Measurements from ENCODE around the gene GMPR2. TPM values are rescaled to one million over a fixed set of nuclear protein-coding genes. Genes with fewer than 3 reads are reported as not detected.
"Not testable (repeated sequence)": the region's sequence is repeated elsewhere in the genome, so short reads cannot be mapped to it uniquely, and the experiment has no call there.

The GMPR2 gene
- polyA plus RNA-seq, 3 donors from 2014 or later, result 89.3 to 134 (median 96.0) TPM

- DNase-seq, result no peak
- peaks cover 68 to 88% of the 10 kb centered on the region in 2 donors for H3K4me1 Mint-ChIP-seq
- H3K27ac Mint-ChIP-seq, result peak overlapping the region; percentile 56 to 99 (median 87)
- peak overlapping the region; percentile 59 to 98 (median 95) for H3K4me3 Mint-ChIP-seq
- H3K36me3 Mint-ChIP-seq, result peaks cover 0 to 40% (median 26%) of the 10 kb centered on the region in 3 donors
- peaks cover 6 to 22% (median 16%) of the 10 kb centered on the region in 3 donors for H3K27me3 Mint-ChIP-seq (ENCODE audit: low read depth in 3 of 3)
- no peaks in the 10 kb centered on the region for H3K9me3 Mint-ChIP-seq
Measured at GRCh38 chr14:24240110-24240918, 7.6 kb downstream of the GMPR2 start.

- peak overlapping the region; percentile 88 to 99 (median 98) for H3K4me3 Mint-ChIP-seq
- H3K36me3 Mint-ChIP-seq, result peaks cover 0 to 30% (median 24%) of the 10 kb centered on the region in 3 donors
- DNase-seq, result peak; percentile 95 to 97 (median 96)
- peak overlapping the region; percentile 97 to 99 (median 99) for H3K27ac Mint-ChIP-seq
- H3K9me3 Mint-ChIP-seq, result no peaks in the 10 kb centered on the region
- H3K27me3 Mint-ChIP-seq (ENCODE audit: low read depth in 3 of 3), result peaks cover 6 to 21% (median 16%) of the 10 kb centered on the region in 3 donors
- H3K4me1 Mint-ChIP-seq, result peaks cover 67 to 83% of the 10 kb centered on the region in 2 donors
Measured at GRCh38 chr14:24241829-24242443, 9.2 kb downstream of the GMPR2 start.

GRCh38 chr14:24243336-24243836 is 10.7 kb downstream of the GMPR2 start:
- H3K27me3 Mint-ChIP-seq (ENCODE audit: low read depth in 3 of 3), result peaks cover 6 to 22% (median 20%) of the 10 kb centered on the region in 3 donors
- H3K4me3 Mint-ChIP-seq, result peak overlapping the region; percentile 88 to 99 (median 98)
- H3K4me1 Mint-ChIP-seq, result peaks cover 70 to 81% of the 10 kb centered on the region in 2 donors
- H3K27ac Mint-ChIP-seq, result peak overlapping the region; percentile 97 to 99 (median 99)
- H3K9me3 Mint-ChIP-seq, result no peaks in the 10 kb centered on the region
- H3K36me3 Mint-ChIP-seq, result peaks cover 0 to 15% (median 9%) of the 10 kb centered on the region in 3 donors
- DNase-seq, result no peak

GRCh38 chr14:24245350-24245749 is 12.6 kb downstream of the GMPR2 start:
- not testable (repeated sequence) for H3K36me3 Mint-ChIP-seq, H3K4me3 Mint-ChIP-seq
- H3K4me1 Mint-ChIP-seq, result peaks cover 50 to 61% of the 10 kb centered on the region in 2 donors

GRCh38 chr14:24246765-24247212 is 14.1 kb downstream of the GMPR2 start:
- Mint-ChIP-seq H3K9me3 (no peaks in the 10 kb centered on the region), H3K27ac (peak overlapping the region; percentile 91 to 99 (median 95)), H3K36me3 (peaks cover 4 to 8% (median 5%) of the 10 kb centered on the region in 3 donors), H3K27me3 (ENCODE audit: low read depth in 3 of 3) (peaks cover 5 to 16% (median 15%) of the 10 kb centered on the region in 3 donors), H3K4me3 (peak overlapping the region; percentile 58 to 85 (median 79)), H3K4me1 (peaks cover 39 to 47% of the 10 kb centered on the region in 2 donors)
- peak; percentile 52 to 67 (median 59) for DNase-seq

More at GRCh38 chr14:24245350-24245749, 12.6 kb downstream of the GMPR2 start:
- not testable (repeated sequence) for H3K9me3 Mint-ChIP-seq, DNase-seq
- Mint-ChIP-seq H3K27me3 (ENCODE audit: low read depth in 3 of 3) (peaks cover 6 to 20% (median 20%) of the 10 kb centered on the region in 3 donors), H3K27ac (peak overlapping the region; percentile 45 to 93 (median 88))

- no peak for DNase-seq
- H3K27ac Mint-ChIP-seq, result peak overlapping the region; percentile 91 to 99 (median 94)
- H3K4me1 Mint-ChIP-seq, result peaks cover 33 to 41% of the 10 kb centered on the region in 2 donors
- H3K27me3 Mint-ChIP-seq (ENCODE audit: low read depth in 3 of 3), result peaks cover 3 to 13% (median 10%) of the 10 kb centered on the region in 3 donors
- no peaks in the 10 kb centered on the region for H3K9me3 Mint-ChIP-seq
- H3K36me3 Mint-ChIP-seq, result peaks cover 4 to 6% (median 6%) of the 10 kb centered on the region in 3 donors
- peak overlapping the region; percentile 3 to 74 (median 67) for H3K4me3 Mint-ChIP-seq
Measured at GRCh38 chr14:24247422-24247821, 14.7 kb downstream of the GMPR2 start.

- H3K9me3 Mint-ChIP-seq, result no peaks in the 10 kb centered on the region
- H3K4me3 Mint-ChIP-seq, result no peak overlapping the region
- peaks cover 0 to 4% (median 4%) of the 10 kb centered on the region in 3 donors for H3K27me3 Mint-ChIP-seq (ENCODE audit: low read depth in 3 of 3)
- H3K36me3 Mint-ChIP-seq, result peaks cover 5 to 10% (median 6%) of the 10 kb centered on the region in 3 donors
- H3K4me1 Mint-ChIP-seq, result peaks cover 17 to 24% of the 10 kb centered on the region in 2 donors
- no peak for DNase-seq
- H3K27ac Mint-ChIP-seq, result peak overlapping the region in 2 of 6 donors; percentile 53 to 67
Measured at GRCh38 chr14:24249230-24250021, 16.7 kb downstream of the GMPR2 start.

GRCh38 chr14:24250354-24250753 is 17.6 kb downstream of the GMPR2 start:
- H3K36me3 Mint-ChIP-seq, result peaks cover 5 to 13% (median 6%) of the 10 kb centered on the region in 3 donors
- no peak for DNase-seq
- H3K9me3 Mint-ChIP-seq, result no peaks in the 10 kb centered on the region
- peaks cover 0 to 4% (median 4%) of the 10 kb centered on the region in 3 donors for H3K27me3 Mint-ChIP-seq (ENCODE audit: low read depth in 3 of 3)
- H3K4me1 Mint-ChIP-seq, result peaks cover 14 to 17% of the 10 kb centered on the region in 2 donors
- H3K27ac Mint-ChIP-seq, result peak overlapping the region in 3 of 6 donors; percentile 10 to 74 (median 32)
- no peak overlapping the region for H3K4me3 Mint-ChIP-seq

GRCh38 chr14:24251880-24252288 is 19.2 kb downstream of the GMPR2 start:
- H3K4me1 Mint-ChIP-seq, result peaks cover 11 to 13% of the 10 kb centered on the region in 2 donors
- H3K4me3 Mint-ChIP-seq, result no peak overlapping the region
- no peak for DNase-seq
- H3K27me3 Mint-ChIP-seq (ENCODE audit: low read depth in 3 of 3), result peaks cover 0 to 4% (median 1%) of the 10 kb centered on the region in 3 donors
- no peaks in the 10 kb centered on the region for H3K9me3 Mint-ChIP-seq
- no peak overlapping the region for H3K27ac Mint-ChIP-seq
- peaks cover 6 to 16% (median 11%) of the 10 kb centered on the region in 3 donors for H3K36me3 Mint-ChIP-seq

GRCh38 chr14:24252289-24253124 is 19.8 kb downstream of the GMPR2 start:
- Mint-ChIP-seq H3K27me3 (ENCODE audit: low read depth in 3 of 3) (peaks cover 0 to 2% (median 0%) of the 10 kb centered on the region in 3 donors), H3K27ac (no peak overlapping the region), H3K4me1 (peaks cover 6 to 7% of the 10 kb centered on the region in 2 donors), H3K9me3 (no peaks in the 10 kb centered on the region), H3K4me3 (no peak overlapping the region), H3K36me3 (peaks cover 6 to 16% (median 11%) of the 10 kb centered on the region in 3 donors)
- DNase-seq, result no peak

GRCh38 chr14:24253936-24254335 is 21.2 kb downstream of the GMPR2 start:
- Mint-ChIP-seq H3K27ac (no peak overlapping the region), H3K9me3 (no peaks in the 10 kb centered on the region), H3K27me3 (ENCODE audit: low read depth in 3 of 3) (no peaks in the 10 kb centered on the region), H3K36me3 (peaks cover 6 to 19% (median 11%) of the 10 kb centered on the region in 3 donors), H3K4me1 (no peaks in the 10 kb centered on the region), H3K4me3 (no peak overlapping the region)
- DNase-seq, result no peak

- Mint-ChIP-seq H3K36me3 (peaks cover 6 to 19% (median 11%) of the 10 kb centered on the region in 3 donors), H3K27ac (no peak overlapping the region), H3K9me3 (no peaks in the 10 kb centered on the region), H3K4me1 (no peaks in the 10 kb centered on the region), H3K27me3 (ENCODE audit: low read depth in 3 of 3) (no peaks in the 10 kb centered on the region), H3K4me3 (no peak overlapping the region)
- no peak for DNase-seq
Measured at GRCh38 chr14:24254630-24255392, 22.1 kb downstream of the GMPR2 start.
